ENCODE data around the gene PALMD.

The PALMD gene

DNA sequence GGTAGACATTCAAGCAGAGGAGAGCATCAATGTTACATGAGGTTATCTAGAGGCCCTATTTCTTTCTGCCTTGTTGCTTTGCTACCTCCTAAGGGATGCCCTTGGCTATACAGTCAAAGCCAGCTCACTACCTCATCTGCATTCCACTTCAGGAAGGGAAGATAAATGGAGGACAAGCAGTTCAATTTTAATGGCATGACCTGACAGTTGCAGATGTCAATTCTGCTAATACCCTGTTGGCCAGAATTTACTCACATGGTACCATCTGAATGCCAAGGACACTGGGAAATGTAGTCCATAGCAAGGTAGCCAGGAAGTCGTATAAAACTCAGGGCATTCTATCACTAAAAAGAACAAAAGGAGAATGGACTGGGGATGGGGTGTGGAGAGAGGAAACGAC lies 31.5 kb downstream of the PALMD start:
- no peak overlapping the region for H3K27ac ChIP-seq
- no peaks in the 10 kb centered on the region for H3K4me1 ChIP-seq (ENCODE audit: control insufficient read depth in 1 of 2, insufficient read depth in 1 of 2, low read depth in 1 of 2, low read length in 1 of 2)

DNA sequence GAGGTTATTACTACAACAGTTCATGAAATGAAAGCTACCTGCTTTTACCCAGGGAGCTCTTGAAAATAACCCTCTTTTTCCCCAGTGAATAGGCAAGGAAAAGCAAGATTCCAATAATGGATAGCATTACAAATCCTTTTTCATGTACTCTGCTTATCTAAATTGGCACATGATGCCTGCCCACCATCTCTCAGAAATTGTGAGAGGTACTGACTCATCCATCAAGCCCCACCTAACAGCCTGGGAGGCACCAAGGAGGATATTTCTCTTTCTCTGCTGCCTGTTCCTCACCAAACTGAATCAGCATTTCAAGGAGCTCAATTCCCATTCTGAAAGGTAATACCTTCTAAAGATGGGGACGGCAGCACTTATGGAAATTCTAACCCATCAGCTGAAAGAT lies 34.4 kb downstream of the PALMD start:
- Histone ChIP-seq H3K9me3 (no peaks in the 10 kb centered on the region), H3K27ac (no peak overlapping the region), H3K4me1 (ENCODE audit: control insufficient read depth in 1 of 2, insufficient read depth in 1 of 2, low read depth in 1 of 2, low read length in 1 of 2) (no peaks in the 10 kb centered on the region), H3K4me3 (ENCODE audit: low read depth in 1 of 2, low read length in 1 of 2) (no peak overlapping the region), H3K36me3 (no peaks in the 10 kb centered on the region), H3K27me3 (peaks cover 3% of the 10 kb centered on the region)
- no peak for TF ChIP-seq CTCF (IDR thresholded peaks at IDR 0.05)

More for the DNA sequence above, 31.5 kb downstream of the PALMD start:
- H3K36me3 ChIP-seq: no peaks in the 10 kb centered on the region
- no peak overlapping the region for H3K4me3 ChIP-seq (ENCODE audit: low read depth in 1 of 2, low read length in 1 of 2)
- no peaks in the 10 kb centered on the region for H3K9me3 ChIP-seq
- TF ChIP-seq CTCF (IDR thresholded peaks at IDR 0.05): no peak
- H3K27me3 ChIP-seq: peaks cover 3% of the 10 kb centered on the region

- no peak overlapping the region for H3K27ac ChIP-seq
- H3K4me1 ChIP-seq (ENCODE audit: control insufficient read depth in 1 of 2, insufficient read depth in 1 of 2, low read depth in 1 of 2, low read length in 1 of 2): no peaks in the 10 kb centered on the region
- no peak for TF ChIP-seq CTCF (IDR thresholded peaks at IDR 0.05)
These were observed 35.7 kb downstream of the PALMD start for GRCh38 chr1:99681583-99681982.

GRCh38 chr1:99682291-99682751 lies 36.4 kb downstream of the PALMD start:
- H3K9me3 ChIP-seq: no peaks in the 10 kb centered on the region
- no peaks in the 10 kb centered on the region for H3K4me1 ChIP-seq (ENCODE audit: control insufficient read depth in 1 of 2, insufficient read depth in 1 of 2, low read depth in 1 of 2, low read length in 1 of 2)
- no peak for TF ChIP-seq CTCF (IDR thresholded peaks at IDR 0.05)

More at GRCh38 chr1:99681583-99681982, 35.7 kb downstream of the PALMD start:
- H3K9me3 ChIP-seq: no peaks in the 10 kb centered on the region
- peaks cover 3% of the 10 kb centered on the region for H3K27me3 ChIP-seq
- H3K4me3 ChIP-seq (ENCODE audit: low read depth in 1 of 2, low read length in 1 of 2): no peak overlapping the region
- no peaks in the 10 kb centered on the region for H3K36me3 ChIP-seq

DNA sequence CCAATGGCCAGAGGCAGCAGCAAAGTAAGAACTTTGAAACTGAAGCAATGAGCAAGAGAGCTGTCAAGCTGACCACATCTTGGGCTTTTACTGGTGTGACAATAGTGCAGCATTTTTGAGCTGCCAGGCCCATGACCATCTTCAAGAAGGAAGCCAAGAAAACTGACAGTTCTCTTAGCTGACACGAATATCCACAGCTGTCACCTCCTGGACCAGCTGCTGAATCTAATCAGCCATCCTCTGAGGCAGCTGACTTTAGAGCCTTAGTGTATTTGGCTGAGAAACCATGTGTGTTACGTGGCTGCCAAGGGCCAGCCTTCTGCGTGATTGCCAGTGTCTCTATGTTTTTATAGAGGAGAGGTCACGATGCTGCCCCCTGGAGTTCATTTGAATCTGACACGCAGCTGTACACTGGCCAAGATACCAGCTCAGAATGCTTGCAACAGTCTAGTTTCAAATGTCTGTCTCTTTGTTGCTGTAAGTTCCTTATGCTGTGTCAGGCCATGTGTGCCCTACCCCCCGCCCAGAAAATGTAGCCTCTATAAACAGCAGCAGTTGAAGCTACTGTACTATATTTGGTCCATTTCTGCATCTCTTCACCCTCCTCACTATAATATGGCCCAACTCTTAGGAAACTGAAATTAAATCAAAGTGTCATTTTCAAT lies 39.7 kb downstream of the PALMD start:
- H3K36me3 ChIP-seq: no peaks in the 10 kb centered on the region
- no peaks in the 10 kb centered on the region for H3K9me3 ChIP-seq
- H3K27me3 ChIP-seq: peaks cover 3% of the 10 kb centered on the region
- no peak for TF ChIP-seq CTCF (IDR thresholded peaks at IDR 0.05)
- H3K27ac ChIP-seq: no peak overlapping the region
- no peak overlapping the region for H3K4me3 ChIP-seq (ENCODE audit: low read depth in 1 of 2, low read length in 1 of 2)
- H3K4me1 ChIP-seq (ENCODE audit: control insufficient read depth in 1 of 2, insufficient read depth in 1 of 2, low read depth in 1 of 2, low read length in 1 of 2): no peaks in the 10 kb centered on the region

More at GRCh38 chr1:99682291-99682751, 36.4 kb downstream of the PALMD start:
- peaks cover 3% of the 10 kb centered on the region for H3K27me3 ChIP-seq
- no peaks in the 10 kb centered on the region for H3K36me3 ChIP-seq
- H3K27ac ChIP-seq: no peak overlapping the region
- no peak overlapping the region for H3K4me3 ChIP-seq (ENCODE audit: low read depth in 1 of 2, low read length in 1 of 2)

All from neutrophil (primary cell).